Measurements from ENCODE around the gene HOXD4.
A peak's percentile ranks its signal among the peaks of the same experiment; 100 is the strongest.

HOXD4 gene

DNA sequence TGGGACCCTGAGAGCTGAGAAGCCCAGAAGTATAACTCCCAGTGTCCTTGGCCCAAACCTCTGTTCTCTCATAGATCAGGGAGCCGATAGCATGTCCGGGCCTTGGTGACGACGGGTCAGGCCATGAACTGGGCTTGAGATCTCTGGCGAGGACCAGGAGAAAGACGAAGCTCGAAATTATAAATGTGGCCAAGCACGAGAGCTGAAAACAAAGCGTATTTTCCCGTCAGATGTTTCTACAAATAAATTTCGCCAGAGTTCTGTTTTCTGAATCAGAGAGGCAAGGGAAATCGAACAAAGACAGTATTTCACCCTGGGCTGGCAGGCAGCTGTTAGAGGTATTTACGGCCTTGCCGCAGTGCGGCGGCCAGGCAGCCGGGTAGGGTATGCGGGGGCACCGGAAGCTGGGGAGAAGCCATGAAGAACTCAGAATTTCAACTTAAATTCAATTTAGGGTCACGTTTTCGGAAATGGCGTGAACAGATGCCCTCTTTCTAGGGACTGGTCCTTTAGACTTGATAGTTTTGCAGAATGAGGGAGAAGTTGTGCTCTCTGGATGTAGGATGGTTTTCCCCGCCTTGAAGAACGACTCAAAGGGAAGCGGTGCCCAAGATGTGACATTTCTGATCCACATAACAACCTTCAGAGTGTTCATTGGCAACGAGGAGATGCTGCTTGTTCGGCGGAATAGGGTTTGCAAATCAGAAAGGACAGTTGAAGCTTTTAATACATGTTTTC lies 12.3 kb upstream of the HOXD4 start:
- no peaks in the 10 kb centered on the region for H3K4me1 ChIP-seq (ENCODE audit: control insufficient read depth, low read depth, low read length)
- no peak overlapping the region for H3K4me3 ChIP-seq (ENCODE audit: low read length)
- no peaks in the 10 kb centered on the region for H3K9me3 ChIP-seq (ENCODE audit: control insufficient read depth, low read depth, low read length)
- H3K36me3 ChIP-seq (ENCODE audit: control insufficient read depth, low read depth, low read length) = no peaks in the 10 kb centered on the region
- H3K27ac ChIP-seq (ENCODE audit: low read length) = no peak overlapping the region
- no peak overlapping the region for H3K9ac ChIP-seq (ENCODE audit: low read length)
- H3K27me3 ChIP-seq (ENCODE audit: control insufficient read depth, insufficient read depth, low read length) = peaks cover 100% of the 10 kb centered on the region

DNA sequence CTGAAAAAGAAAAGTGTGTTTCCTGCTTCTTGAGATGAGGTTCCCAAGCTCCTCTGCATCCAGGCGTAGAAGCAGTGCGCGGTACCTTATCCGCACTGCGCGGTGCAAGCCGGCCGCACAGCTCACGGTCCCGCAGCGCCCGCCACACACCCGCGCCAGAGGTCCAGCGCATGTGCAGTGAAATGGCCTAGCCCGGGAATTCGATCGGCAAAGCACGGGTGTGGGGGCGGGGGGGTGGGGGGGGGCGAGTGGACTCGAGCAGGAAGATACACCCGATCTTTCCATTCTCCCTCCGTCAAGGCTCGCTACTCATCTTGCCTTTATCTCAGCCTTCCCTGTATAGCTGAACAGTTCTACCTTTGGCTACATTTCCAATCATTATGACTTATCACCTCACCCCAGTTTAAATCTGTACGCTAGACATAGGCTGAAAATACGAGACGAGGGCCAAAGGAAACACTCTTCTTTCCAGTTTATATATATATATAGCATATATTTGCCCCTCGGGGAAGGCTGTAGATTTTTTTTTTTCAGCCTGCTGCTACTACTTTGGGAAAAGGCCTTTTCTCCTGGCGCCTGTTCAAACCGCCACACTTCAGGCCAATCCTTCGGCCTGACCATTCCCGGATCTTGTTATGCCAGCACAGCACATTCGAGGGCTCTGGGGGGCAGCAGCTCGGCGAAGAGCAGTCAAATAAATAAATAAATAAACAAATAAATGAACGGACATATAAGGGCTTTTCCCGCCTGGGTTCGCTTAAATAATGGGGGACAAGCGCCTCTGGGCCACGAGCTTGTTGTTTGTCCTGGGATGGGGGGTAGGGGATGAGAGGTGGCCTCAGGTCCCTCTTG lies 11.5 kb upstream of the HOXD4 start:
- H3K4me1 ChIP-seq (ENCODE audit: control insufficient read depth, low read depth, low read length) = no peaks in the 10 kb centered on the region
- H3K9me3 ChIP-seq (ENCODE audit: control insufficient read depth, low read depth, low read length) = no peaks in the 10 kb centered on the region
- peak overlapping the region; percentile 56 for H3K4me3 ChIP-seq (ENCODE audit: low read length)
- H3K27ac ChIP-seq (ENCODE audit: low read length) = no peak overlapping the region
- H3K36me3 ChIP-seq (ENCODE audit: control insufficient read depth, low read depth, low read length) = no peaks in the 10 kb centered on the region
- H3K9ac ChIP-seq (ENCODE audit: low read length) = no peak overlapping the region
- peaks cover 100% of the 10 kb centered on the region for H3K27me3 ChIP-seq (ENCODE audit: control insufficient read depth, insufficient read depth, low read length)

- H3K4me3 ChIP-seq (ENCODE audit: low read length) = peak overlapping the region; percentile 56
- no peak overlapping the region for H3K9ac ChIP-seq (ENCODE audit: low read length)
- peaks cover 100% of the 10 kb centered on the region for H3K27me3 ChIP-seq (ENCODE audit: control insufficient read depth, insufficient read depth, low read length)
- H3K27ac ChIP-seq (ENCODE audit: low read length) = no peak overlapping the region
- no peaks in the 10 kb centered on the region for H3K9me3 ChIP-seq (ENCODE audit: control insufficient read depth, low read depth, low read length)
- H3K4me1 ChIP-seq (ENCODE audit: control insufficient read depth, low read depth, low read length) = no peaks in the 10 kb centered on the region
- H3K36me3 ChIP-seq (ENCODE audit: control insufficient read depth, low read depth, low read length) = no peaks in the 10 kb centered on the region
Measured at GRCh38 chr2:176140513-176141317, 10.6 kb upstream of the HOXD4 start.

GRCh38 chr2:176142281-176142680 lies 9.1 kb upstream of the HOXD4 start:
- Histone ChIP-seq H3K9ac (ENCODE audit: low read length) (no peak overlapping the region), H3K4me1 (ENCODE audit: control insufficient read depth, low read depth, low read length) (no peaks in the 10 kb centered on the region), H3K27me3 (ENCODE audit: control insufficient read depth, insufficient read depth, low read length) (peaks cover 100% of the 10 kb centered on the region), H3K4me3 (ENCODE audit: low read length) (no peak overlapping the region), H3K36me3 (ENCODE audit: control insufficient read depth, low read depth, low read length) (no peaks in the 10 kb centered on the region), H3K9me3 (ENCODE audit: control insufficient read depth, low read depth, low read length) (no peaks in the 10 kb centered on the region), H3K27ac (ENCODE audit: low read length) (no peak overlapping the region)

DNA sequence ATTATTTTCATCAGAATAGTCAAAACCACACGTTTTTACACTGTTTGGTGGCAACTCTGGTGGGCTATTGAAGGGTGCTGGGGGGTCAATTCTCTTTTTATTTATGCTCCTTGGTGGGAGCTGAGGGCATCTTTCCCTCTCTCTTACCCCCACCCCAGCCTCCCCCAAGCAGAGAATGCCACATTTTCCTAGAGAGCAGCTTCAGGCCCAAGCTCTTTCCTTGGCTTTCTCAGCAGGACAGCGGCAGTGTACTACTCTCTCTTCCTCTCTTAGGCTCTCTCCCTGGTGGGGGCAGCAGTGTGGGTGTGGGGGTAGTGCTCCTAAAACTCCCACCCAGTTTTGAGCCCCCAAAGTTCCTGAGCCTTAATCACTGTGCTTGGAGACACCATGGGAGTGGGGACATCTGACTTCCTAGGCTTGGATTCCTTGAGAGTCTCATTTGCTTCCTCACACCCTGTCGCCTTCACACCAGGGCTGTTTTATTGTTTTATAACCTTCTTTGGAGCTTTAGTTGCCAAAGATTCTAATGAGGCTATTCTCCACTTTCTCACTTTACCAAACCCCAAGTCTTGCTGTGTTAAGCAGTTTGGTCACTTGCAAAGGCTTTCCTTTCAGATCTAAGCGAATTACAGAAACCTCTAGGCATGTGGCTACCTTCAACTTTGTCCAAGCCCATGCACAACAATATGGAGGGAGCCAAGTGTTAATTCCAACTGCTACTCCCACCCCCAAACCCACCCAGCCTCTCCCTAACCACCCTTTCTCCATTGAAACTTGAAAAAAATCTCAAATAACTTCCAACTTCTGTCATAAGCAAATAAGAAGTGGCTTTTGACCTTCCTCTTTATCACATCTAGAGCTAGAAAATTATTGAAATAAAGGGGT lies 6.0 kb upstream of the HOXD4 start:
- Histone ChIP-seq H3K9me3 (ENCODE audit: control insufficient read depth, low read depth, low read length) (no peaks in the 10 kb centered on the region), H3K4me1 (ENCODE audit: control insufficient read depth, low read depth, low read length) (no peaks in the 10 kb centered on the region), H3K27me3 (ENCODE audit: control insufficient read depth, insufficient read depth, low read length) (peaks cover 100% of the 10 kb centered on the region), H3K9ac (ENCODE audit: low read length) (no peak overlapping the region), H3K4me3 (ENCODE audit: low read length) (no peak overlapping the region), H3K36me3 (ENCODE audit: control insufficient read depth, low read depth, low read length) (no peaks in the 10 kb centered on the region), H3K27ac (ENCODE audit: low read length) (no peak overlapping the region)

GRCh38 chr2:176146101-176146500 lies 5.2 kb upstream of the HOXD4 start:
- peaks cover 100% of the 10 kb centered on the region for H3K27me3 ChIP-seq (ENCODE audit: control insufficient read depth, insufficient read depth, low read length)

GRCh38 chr2:176146645-176147044 lies 4.7 kb upstream of the HOXD4 start:
- H3K9me3 ChIP-seq (ENCODE audit: control insufficient read depth, low read depth, low read length) = no peaks in the 10 kb centered on the region
- no peaks in the 10 kb centered on the region for H3K36me3 ChIP-seq (ENCODE audit: control insufficient read depth, low read depth, low read length)
- no peak overlapping the region for H3K9ac ChIP-seq (ENCODE audit: low read length)
- H3K27me3 ChIP-seq (ENCODE audit: control insufficient read depth, insufficient read depth, low read length) = peaks cover 100% of the 10 kb centered on the region
- no peak overlapping the region for H3K27ac ChIP-seq (ENCODE audit: low read length)
- H3K4me1 ChIP-seq (ENCODE audit: control insufficient read depth, low read depth, low read length) = no peaks in the 10 kb centered on the region
- H3K4me3 ChIP-seq (ENCODE audit: low read length) = no peak overlapping the region

More at GRCh38 chr2:176146101-176146500, 5.2 kb upstream of the HOXD4 start:
- Histone ChIP-seq H3K4me3 (ENCODE audit: low read length) (no peak overlapping the region), H3K9me3 (ENCODE audit: control insufficient read depth, low read depth, low read length) (no peaks in the 10 kb centered on the region), H3K4me1 (ENCODE audit: control insufficient read depth, low read depth, low read length) (no peaks in the 10 kb centered on the region), H3K9ac (ENCODE audit: low read length) (no peak overlapping the region), H3K36me3 (ENCODE audit: control insufficient read depth, low read depth, low read length) (no peaks in the 10 kb centered on the region), H3K27ac (ENCODE audit: low read length) (no peak overlapping the region)

GRCh38 chr2:176147210-176147799 lies 4.0 kb upstream of the HOXD4 start:
- H3K36me3 ChIP-seq (ENCODE audit: control insufficient read depth, low read depth, low read length) = no peaks in the 10 kb centered on the region
- H3K4me1 ChIP-seq (ENCODE audit: control insufficient read depth, low read depth, low read length) = no peaks in the 10 kb centered on the region
- H3K9ac ChIP-seq (ENCODE audit: low read length) = no peak overlapping the region
- H3K27me3 ChIP-seq (ENCODE audit: control insufficient read depth, insufficient read depth, low read length) = peaks cover 100% of the 10 kb centered on the region
- H3K27ac ChIP-seq (ENCODE audit: low read length) = no peak overlapping the region
- H3K9me3 ChIP-seq (ENCODE audit: control insufficient read depth, low read depth, low read length) = no peaks in the 10 kb centered on the region
- no peak overlapping the region for H3K4me3 ChIP-seq (ENCODE audit: low read length)

DNA sequence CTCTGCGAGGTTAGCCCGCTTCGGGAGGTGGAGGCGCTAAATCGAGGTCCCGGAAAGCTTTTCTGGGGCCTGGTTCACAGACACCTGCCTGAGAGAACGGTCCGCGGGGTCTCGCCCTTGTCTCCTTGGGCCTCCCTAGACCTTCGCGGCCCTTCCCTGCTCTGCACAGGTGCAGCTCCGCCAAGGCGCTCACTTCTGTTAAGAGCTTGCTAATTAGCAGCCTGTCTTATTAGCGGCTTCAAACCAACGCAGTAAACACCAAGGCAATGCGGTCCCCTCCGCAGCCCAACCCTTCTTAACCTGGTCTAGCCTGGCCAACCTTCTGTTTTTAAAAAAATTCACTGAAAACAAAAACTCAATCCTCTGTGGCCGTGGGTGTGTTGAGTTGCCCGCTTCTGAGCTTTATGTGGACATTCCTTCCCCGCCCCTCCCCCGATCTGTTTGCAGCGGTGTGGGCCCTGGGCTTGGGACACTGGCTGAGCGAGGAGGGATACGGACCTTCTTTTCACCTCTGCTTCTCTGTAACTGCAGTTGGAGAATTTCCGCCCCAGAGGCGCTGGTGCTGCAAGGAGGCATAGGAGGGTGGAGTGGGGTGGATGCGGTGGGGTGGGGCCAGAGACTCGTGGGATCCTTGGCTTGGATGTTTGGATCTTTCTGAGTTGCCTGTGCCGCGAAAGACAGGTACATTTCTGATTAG lies 3.4 kb upstream of the HOXD4 start:
- Histone ChIP-seq H3K4me1 (ENCODE audit: control insufficient read depth, low read depth, low read length) (no peaks in the 10 kb centered on the region), H3K27ac (ENCODE audit: low read length) (no peak overlapping the region), H3K9ac (ENCODE audit: low read length) (no peak overlapping the region), H3K9me3 (ENCODE audit: control insufficient read depth, low read depth, low read length) (no peaks in the 10 kb centered on the region), H3K27me3 (ENCODE audit: control insufficient read depth, insufficient read depth, low read length) (peaks cover 100% of the 10 kb centered on the region), H3K4me3 (ENCODE audit: low read length) (no peak overlapping the region), H3K36me3 (ENCODE audit: control insufficient read depth, low read depth, low read length) (no peaks in the 10 kb centered on the region)

GRCh38 chr2:176148751-176149421 lies 2.5 kb upstream of the HOXD4 start:
- Histone ChIP-seq H3K9ac (ENCODE audit: low read length) (no peak overlapping the region), H3K27ac (ENCODE audit: low read length) (no peak overlapping the region), H3K36me3 (ENCODE audit: control insufficient read depth, low read depth, low read length) (no peaks in the 10 kb centered on the region), H3K27me3 (ENCODE audit: control insufficient read depth, insufficient read depth, low read length) (peaks cover 100% of the 10 kb centered on the region), H3K4me3 (ENCODE audit: low read length) (no peak overlapping the region), H3K4me1 (ENCODE audit: control insufficient read depth, low read depth, low read length) (no peaks in the 10 kb centered on the region), H3K9me3 (ENCODE audit: control insufficient read depth, low read depth, low read length) (no peaks in the 10 kb centered on the region)

Measured in iPS-18a (cell line).